ENCODE data around the gene CTIF. TPM values are rescaled to one million over a fixed set of nuclear protein-coding genes. Genes with fewer than 3 reads are reported as not detected.
A peak's percentile ranks its signal among the peaks of the same experiment; 100 is the strongest.
"Not testable (repeated sequence)": the region's sequence is repeated elsewhere in the genome, so short reads cannot be mapped to it uniquely, and the experiment has no call there.

Gene CTIF
- 10 to 100 TPM; 16.6 to 26.9 (median 22.9) TPM for polyA plus RNA-seq (ENCODE audit: insufficient read length in 4 of 4)

GRCh38 chr18:48538531-48539405 lies at the start of gene CTIF:
TSS of gene CTIF (plus strand) at chr18:48539031. CDS start at chr18:48619566, 80,535 bp downstream.
- peak; percentile 78 to 96 (median 90) for DNase-seq (ENCODE audit: low read depth in 4 of 4, low spot score in 2 of 4)

- DNase-seq (ENCODE audit: low read depth in 4 of 4, low spot score in 2 of 4): no peak
Measured at GRCh38 chr18:48490641-48491293, 48.1 kb upstream of the CTIF start.

- no peak for DNase-seq (ENCODE audit: low read depth in 4 of 4, low spot score in 2 of 4)
Measured at GRCh38 chr18:48492880-48493279, 46.0 kb upstream of the CTIF start.

GRCh38 chr18:48493434-48494230 lies 45.2 kb upstream of the CTIF start:
- DNase-seq (ENCODE audit: low read depth in 4 of 4, low spot score in 2 of 4): no peak

- DNase-seq (ENCODE audit: low read depth in 4 of 4, low spot score in 2 of 4): no peak
Measured at GRCh38 chr18:48497863-48498262, 41.0 kb upstream of the CTIF start.

GRCh38 chr18:48500517-48500916 lies 38.3 kb upstream of the CTIF start:
- no peak for DNase-seq (ENCODE audit: low read depth in 4 of 4, low spot score in 2 of 4)

- DNase-seq (ENCODE audit: low read depth in 4 of 4, low spot score in 2 of 4): no peak
Measured at GRCh38 chr18:48502906-48503305, 35.9 kb upstream of the CTIF start.

GRCh38 chr18:48504819-48505218 lies 34.0 kb upstream of the CTIF start:
- no peak for DNase-seq (ENCODE audit: low read depth in 4 of 4, low spot score in 2 of 4)

- not testable (repeated sequence) for DNase-seq (ENCODE audit: low read depth in 4 of 4, low spot score in 2 of 4)
Measured at GRCh38 chr18:48506983-48507568, 31.8 kb upstream of the CTIF start.

GRCh38 chr18:48512498-48512897 lies 26.3 kb upstream of the CTIF start:
- not testable (repeated sequence) for DNase-seq (ENCODE audit: low read depth in 4 of 4, low spot score in 2 of 4)

GRCh38 chr18:48514786-48515185 lies 24.0 kb upstream of the CTIF start:
- DNase-seq (ENCODE audit: low read depth in 4 of 4, low spot score in 2 of 4): no peak

GRCh38 chr18:48517048-48517447 lies 21.8 kb upstream of the CTIF start:
- DNase-seq (ENCODE audit: low read depth in 4 of 4, low spot score in 2 of 4): no peak

GRCh38 chr18:48519431-48520100 lies 19.3 kb upstream of the CTIF start:
- DNase-seq (ENCODE audit: low read depth in 4 of 4, low spot score in 2 of 4): no peak

GRCh38 chr18:48521723-48522122 lies 17.1 kb upstream of the CTIF start:
- no peak for DNase-seq (ENCODE audit: low read depth in 4 of 4, low spot score in 2 of 4)

- DNase-seq (ENCODE audit: low read depth in 4 of 4, low spot score in 2 of 4): no peak
Measured at GRCh38 chr18:48525671-48526070, 13.2 kb upstream of the CTIF start.

- no peak for DNase-seq (ENCODE audit: low read depth in 4 of 4, low spot score in 2 of 4)
Measured at GRCh38 chr18:48527461-48527860, 11.4 kb upstream of the CTIF start.

- no peak for DNase-seq (ENCODE audit: low read depth in 4 of 4, low spot score in 2 of 4)
Measured at GRCh38 chr18:48528861-48529260, 10.0 kb upstream of the CTIF start.

GRCh38 chr18:48529796-48530195 lies 9.0 kb upstream of the CTIF start:
- DNase-seq (ENCODE audit: low read depth in 4 of 4, low spot score in 2 of 4): no peak

- DNase-seq (ENCODE audit: low read depth in 4 of 4, low spot score in 2 of 4): no peak
Measured at GRCh38 chr18:48530399-48531081, 8.3 kb upstream of the CTIF start.

GRCh38 chr18:48531082-48531403 lies 7.8 kb upstream of the CTIF start:
- no peak for DNase-seq (ENCODE audit: low read depth in 4 of 4, low spot score in 2 of 4)

Measured in left renal cortex interstitium (tissue), 4 donors.